ENCODE measurements around the gene APOB. TPM values are rescaled to one million over a fixed set of nuclear protein-coding genes. Genes with fewer than 3 reads are reported as not detected.

APOB gene
- total and polyA plus RNA-seq, 10 of the 15 experiments (the other 5 are each of a cell fraction or from before 2014, with no cell fraction given) = 1.4 TPM; not detected in 9

GRCh38 chr2:20989404-20989803 lies 54.5 kb downstream of the APOB start:
- ChIA-PET SMC1A (ENCODE audit: uncharacterized antibody, unreplicated experiment) (no interaction called here), CTCF (interaction anchor here (0.7 kb wide), 1 partner anchor 108 kb away, joined by 3 read pairs; no protein-coding TSS in a partner anchor), POLR2A (no interaction called here), RAD21 (ENCODE audit: unreplicated experiment) (no interaction called here)
- no peak for DNase-seq (ENCODE audit: low read depth, low spot score)
- no TSS peak for BruUV-seq (replicated peaks)
- 0% methylated on average over 1 of the region's 1 CpG for WGBS (ENCODE audit: insufficient coverage, insufficient replicate concordance, low lambda C conversion rate, missing lambda C conversion rate)
- H3K79me2 ChIP-seq (ENCODE audit: control insufficient read depth, insufficient read depth, low read length) = no peaks in the 10 kb centered on the region
- in situ Hi-C loops (cut with MboI) (no loop called here), intact Hi-C loops (cut with micrococcal nuclease; ENCODE audit: unreplicated experiment) (no loop called here)
- H3K4me1 ChIP-seq (ENCODE audit: control insufficient read depth, insufficient read depth, low read length) = no peaks in the 10 kb centered on the region; the same call in 1 of the 2 replicates
- H3K4me2 ChIP-seq (ENCODE audit: control insufficient read depth, insufficient read depth) = no peak overlapping the region
- TF ChIP-seq NFYA (IDR thresholded peaks at IDR 0.05; ENCODE audit: borderline replicate concordance, low read depth, low read length) (no peak), ZNF274 (IDR thresholded peaks at IDR 0.05; ENCODE audit: insufficient read depth, insufficient read length) (no peak), HSF1 (IDR thresholded peaks at IDR 0.05; ENCODE audit: low read depth, low read length) (no peak), E4F1 (IDR thresholded peaks at IDR 0.05; ENCODE audit: borderline replicate concordance, partially characterized antibody) (no peak), POLR2AphosphoS5 (IDR thresholded peaks at IDR 0.05; ENCODE audit: low read length) (no peak), FOXM1 (IDR thresholded peaks at IDR 0.05; ENCODE audit: low read depth, low read length) (no peak), SUZ12 (IDR thresholded peaks at IDR 0.05; ENCODE audit: unreplicated experiment) (no peak), IRF5 (IDR thresholded peaks at IDR 0.05; ENCODE audit: borderline replicate concordance) (no peak), BRCA1 (IDR thresholded peaks at IDR 0.05; ENCODE audit: low read depth, low read length) (no peak)
- no peaks in the 10 kb centered on the region for H3K9me3 ChIP-seq (replicated peaks; ENCODE audit: control insufficient read depth, insufficient read depth, low read length)
- peaks cover 3% of the 10 kb centered on the region in 2 experiments; a peak in 2 of 4 replicates for H3K27me3 ChIP-seq (replicated peaks in 1 of 2; ENCODE audit: control insufficient read depth in 2 of 2, insufficient read depth in 2 of 2, low read length in 1 of 2)
- no peaks in the 10 kb centered on the region for H3K36me3 ChIP-seq (ENCODE audit: control insufficient read depth in 2 of 2, insufficient read depth in 2 of 2, low read length in 1 of 2)
- no peak overlapping the region for H2AFZ ChIP-seq (ENCODE audit: control insufficient read depth, low read depth, low read length)
- no peak overlapping the region for H3K4me3 ChIP-seq
- H3K27ac ChIP-seq (ENCODE audit: control insufficient read depth, insufficient read depth) = no peak overlapping the region
- H3K9ac ChIP-seq (ENCODE audit: control insufficient read depth, insufficient read depth, low read length) = no peak overlapping the region
- no peak for ATAC-seq
- FAIRE-seq = no peak
- H4K20me1 ChIP-seq (ENCODE audit: control insufficient read depth, insufficient read depth) = no peaks in the 10 kb centered on the region
